DOHH2 (cell line): ENCODE results near the gene RASGEF1B.

Experiments used
- H3F3A ChIP-seq: fragments of 200-600 bp; sonication (generic), shearing (Covaris generic); 2 replicates; pipeline ENCODE4 v1.6.0; 2016; ENCODE audit warnings: antibody characterized with exemption, mild to moderate bottlenecking; ENCODE audit not compliant: control insufficient read depth, insufficient read depth
- H3K27ac ChIP-seq: fragments of 200-600 bp; sonication (generic); 2 replicates; pipeline ENCODE4 v1.5.1; 2014; ENCODE audit warnings: low read depth, mild to moderate bottlenecking, low read length, moderate library complexity
- H3K27me3 ChIP-seq: fragments of 200-600 bp; sonication (generic); 2 replicates; pipeline ENCODE4 v1.6.1; 2014; ENCODE audit warnings: mild to moderate bottlenecking, low read length, mixed read lengths; ENCODE audit not compliant: control insufficient read depth
- H3K36me3 ChIP-seq: fragments of 200-600 bp; sonication (generic); 2 replicates; pipeline ENCODE4 v1.6.1; 2014; ENCODE audit warnings: mild to moderate bottlenecking, low read length, moderate library complexity, mixed read lengths; ENCODE audit not compliant: control insufficient read depth
- H3K4me1 ChIP-seq: fragments of 200-600 bp; sonication (generic); 2 replicates; pipeline ENCODE4 v1.6.1; 2014; ENCODE audit warnings: mild to moderate bottlenecking, low read length, mixed read lengths; ENCODE audit not compliant: control insufficient read depth
- H3K4me2 ChIP-seq: fragments of 200-600 bp; sonication (generic); 2 replicates; pipeline ENCODE4 v1.6.0; 2014; ENCODE audit warnings: mild to moderate bottlenecking, low read length, moderate library complexity
- H3K4me3 ChIP-seq: fragments of 200-600 bp; sonication (generic); 2 replicates; pipeline ENCODE4 v1.5.1; 2014; ENCODE audit warnings: mild to moderate bottlenecking, low read length, mixed read lengths
- H3K79me2 ChIP-seq: fragments of 200-600 bp; sonication (generic); 2 replicates; pipeline ENCODE4 v1.6.1; 2014; ENCODE audit warnings: mild to moderate bottlenecking, low read length, mixed read lengths; ENCODE audit not compliant: control insufficient read depth
- H3K9me2 ChIP-seq: fragments of 200-600 bp; sonication (generic); replicated peaks from 2 replicates; pipeline ENCODE4 v1.6.1; 2014; ENCODE audit warnings: mild to moderate bottlenecking, low read length, mixed read lengths; ENCODE audit not compliant: control insufficient read depth
- H3K9me3 ChIP-seq: fragments of 200-600 bp; sonication (generic); 2 replicates; pipeline ENCODE4 v1.6.1; 2014; ENCODE audit warnings: antibody characterized with exemption, low read length, mixed read lengths; ENCODE audit not compliant: control insufficient read depth, insufficient read depth
- H4K20me1 ChIP-seq: fragments of 200-600 bp; sonication (generic); 2 replicates; pipeline ENCODE4 v1.6.0; 2014; ENCODE audit warnings: low read depth, mild to moderate bottlenecking, antibody characterized with exemption, low read length, moderate library complexity; ENCODE audit not compliant: control insufficient read depth, insufficient read depth
- EZH2phosphoT487 ChIP-seq: fragments of 200-600 bp; sonication (generic); IDR thresholded peaks from 2 replicates; pipeline ENCODE4 v1.6.1; 2017; ENCODE audit warnings: borderline replicate concordance, mild to moderate bottlenecking, antibody characterized with exemption, low read length, moderate library complexity, mixed read lengths
- TF ChIP-seq, protein P1 (sequence below): fragments of 200-600 bp; sonication (generic); IDR thresholded peaks from one replicate; pipeline ENCODE4 v1.5.1; 2014; ENCODE audit warnings: antibody characterized with exemption, mild to moderate bottlenecking, low read depth, low read length; ENCODE audit not compliant: poor library complexity, severe bottlenecking

The RASGEF1B gene

DNA sequence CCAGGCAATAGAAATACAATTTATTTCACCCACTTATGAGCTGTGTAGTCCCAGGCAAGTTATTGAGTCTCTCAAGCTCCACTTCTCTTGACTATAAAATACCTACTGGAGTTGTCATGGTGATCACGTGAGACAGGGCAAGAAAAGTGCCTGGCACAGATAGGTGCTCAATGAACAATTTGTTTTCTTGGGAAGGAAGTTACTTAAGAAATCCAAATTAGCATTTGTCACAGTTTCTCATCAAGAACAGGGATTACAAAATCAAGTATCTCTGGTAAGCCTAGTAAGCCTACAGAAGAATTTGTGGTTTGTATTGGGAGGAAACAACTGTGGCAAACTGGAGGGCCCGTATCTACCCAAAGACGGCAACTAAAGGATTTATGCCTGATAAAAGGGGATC is 37.5 kb upstream of the RASGEF1B start:
- peaks cover 79% of the 10 kb centered on the region for H3K4me1 ChIP-seq
- peaks cover 7% of the 10 kb centered on the region; the same call in 1 of the 2 replicates for H3F3A ChIP-seq
- no peak overlapping the region for H3K27ac ChIP-seq
- no peaks in the 10 kb centered on the region for H3K79me2 ChIP-seq
- H3K9me2 ChIP-seq: no peaks in the 10 kb centered on the region
- TF ChIP-seq, protein P1, sequence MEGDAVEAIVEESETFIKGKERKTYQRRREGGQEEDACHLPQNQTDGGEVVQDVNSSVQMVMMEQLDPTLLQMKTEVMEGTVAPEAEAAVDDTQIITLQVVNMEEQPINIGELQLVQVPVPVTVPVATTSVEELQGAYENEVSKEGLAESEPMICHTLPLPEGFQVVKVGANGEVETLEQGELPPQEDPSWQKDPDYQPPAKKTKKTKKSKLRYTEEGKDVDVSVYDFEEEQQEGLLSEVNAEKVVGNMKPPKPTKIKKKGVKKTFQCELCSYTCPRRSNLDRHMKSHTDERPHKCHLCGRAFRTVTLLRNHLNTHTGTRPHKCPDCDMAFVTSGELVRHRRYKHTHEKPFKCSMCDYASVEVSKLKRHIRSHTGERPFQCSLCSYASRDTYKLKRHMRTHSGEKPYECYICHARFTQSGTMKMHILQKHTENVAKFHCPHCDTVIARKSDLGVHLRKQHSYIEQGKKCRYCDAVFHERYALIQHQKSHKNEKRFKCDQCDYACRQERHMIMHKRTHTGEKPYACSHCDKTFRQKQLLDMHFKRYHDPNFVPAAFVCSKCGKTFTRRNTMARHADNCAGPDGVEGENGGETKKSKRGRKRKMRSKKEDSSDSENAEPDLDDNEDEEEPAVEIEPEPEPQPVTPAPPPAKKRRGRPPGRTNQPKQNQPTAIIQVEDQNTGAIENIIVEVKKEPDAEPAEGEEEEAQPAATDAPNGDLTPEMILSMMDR: no peak
- no peak for TF ChIP-seq EZH2phosphoT487
- H3K9me3 ChIP-seq: no peaks in the 10 kb centered on the region
- no peak overlapping the region for H3K4me3 ChIP-seq
- no peak overlapping the region for H3K4me2 ChIP-seq
- H3K36me3 ChIP-seq: no peaks in the 10 kb centered on the region
- H3K27me3 ChIP-seq: no peaks in the 10 kb centered on the region
- H4K20me1 ChIP-seq: no peaks in the 10 kb centered on the region

DNA sequence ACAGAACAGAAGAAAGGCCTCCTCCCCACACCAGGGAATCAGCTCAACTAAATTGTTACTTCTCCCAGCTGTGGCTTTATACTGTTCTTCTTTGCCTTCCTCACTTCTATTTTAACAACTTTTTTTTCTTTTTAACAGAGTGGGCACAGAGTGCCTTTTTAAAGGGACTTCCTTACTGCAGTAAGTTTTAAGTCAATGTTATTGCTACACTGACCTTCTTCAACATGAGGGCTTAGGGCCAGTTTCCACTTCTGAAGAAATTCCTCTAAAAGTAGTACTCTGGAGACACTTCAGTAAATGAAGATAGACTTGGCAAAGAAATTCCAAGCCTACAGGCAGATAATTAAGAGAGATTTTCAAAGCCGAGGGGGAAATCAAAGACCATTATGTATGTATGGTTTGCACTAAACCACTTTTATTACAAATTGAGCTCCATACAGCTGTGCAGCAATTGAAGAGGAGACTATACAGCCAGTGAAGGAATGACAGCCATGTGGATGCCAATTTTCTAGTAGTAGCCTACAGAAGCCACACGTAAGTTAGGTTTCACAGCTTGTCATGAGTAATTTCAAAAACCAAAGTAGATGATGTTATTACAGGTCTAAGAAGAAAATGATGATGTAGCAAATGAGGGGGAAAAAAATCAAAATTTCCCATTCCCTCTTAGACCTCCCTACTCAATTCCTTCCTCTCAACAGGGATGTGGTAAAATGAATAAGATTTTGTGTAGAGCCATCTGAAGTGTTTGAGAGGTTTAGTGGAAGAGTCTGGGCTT is 36.9 kb upstream of the RASGEF1B start:
- Histone ChIP-seq H4K20me1 (no peaks in the 10 kb centered on the region), H3K4me3 (no peak overlapping the region), H3K79me2 (no peaks in the 10 kb centered on the region), H3K4me2 (no peak overlapping the region), H3F3A (peaks cover 4% of the 10 kb centered on the region; the same call in 1 of the 2 replicates), H3K27me3 (no peaks in the 10 kb centered on the region), H3K36me3 (no peaks in the 10 kb centered on the region), H3K27ac (no peak overlapping the region), H3K9me2 (no peaks in the 10 kb centered on the region), H3K9me3 (no peaks in the 10 kb centered on the region), H3K4me1 (peaks cover 73% of the 10 kb centered on the region)
- TF ChIP-seq EZH2phosphoT487: no peak
- TF ChIP-seq, protein P1: no peak

DNA sequence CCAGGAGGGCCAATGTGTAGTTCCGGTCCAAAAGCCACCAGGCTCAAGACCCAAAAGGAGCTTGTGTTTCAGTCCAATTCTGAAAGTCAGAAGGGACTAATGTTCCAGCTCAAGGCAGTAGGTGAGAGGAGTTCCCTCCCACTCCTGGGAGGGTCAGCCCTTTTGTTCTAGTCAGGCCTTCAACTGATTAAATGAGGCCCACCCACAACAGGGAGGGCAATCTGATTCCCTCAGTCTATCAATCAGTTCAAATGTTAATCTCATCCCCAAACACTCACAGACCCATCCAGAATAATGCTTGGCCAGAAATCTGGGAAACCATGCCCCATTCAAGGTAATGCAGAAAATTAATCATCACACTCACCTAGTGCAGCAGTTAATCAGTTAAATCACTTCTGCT is 35.8 kb upstream of the RASGEF1B start:
- Histone ChIP-seq H3K4me3 (no peak overlapping the region), H3K9me3 (no peaks in the 10 kb centered on the region), H4K20me1 (no peaks in the 10 kb centered on the region), H3K27ac (no peak overlapping the region), H3K9me2 (no peaks in the 10 kb centered on the region), H3K4me1 (peaks cover 66% of the 10 kb centered on the region), H3K36me3 (no peaks in the 10 kb centered on the region), H3K27me3 (no peaks in the 10 kb centered on the region), H3K79me2 (no peaks in the 10 kb centered on the region), H3F3A (no peaks in the 10 kb centered on the region), H3K4me2 (no peak overlapping the region)
- TF ChIP-seq, protein P1: no peak
- TF ChIP-seq EZH2phosphoT487: no peak
